GM23338 (cell line): ENCODE data around the gene FBLN5. TPM values are rescaled to one million over a fixed set of nuclear protein-coding genes. Genes with fewer than 3 reads are reported as not detected.

Experiments
- ATAC-seq: fragments of 200-7000 bp; cut with Tn5 transposase; 3 replicates; pipeline ENCODE4 v1.9.1; 2020
- DNase-seq: peaks from one replicate; pipeline ENCODE4 v3.0.0-alpha.2; 2015; ENCODE audit warnings: low spot score
- H2AFZ ChIP-seq: fragments of 200-600 bp; sonication (generic); 2 replicates; pipeline ENCODE4 v1.8.0; 2016; ENCODE audit warnings: antibody characterized with exemption, mild to moderate bottlenecking, moderate library complexity
- H3F3A ChIP-seq: fragments of 200-600 bp; sonication (generic); replicated peaks from 2 replicates; pipeline ENCODE4 v1.8.0; 2017; ENCODE audit warnings: antibody characterized with exemption, mixed run types, low read depth
- H3K27ac ChIP-seq: fragments of 200-600 bp; sonication (generic); 2 replicates; pipeline ENCODE4 v1.6.1; 2016; ENCODE audit warnings: low read depth
- H3K27me3 ChIP-seq: fragments of 200-600 bp; sonication (generic); 2 replicates; pipeline ENCODE4 v1.8.0; 2016; ENCODE audit warnings: mild to moderate bottlenecking, mixed run types, moderate library complexity; ENCODE audit not compliant: insufficient read depth
- H3K36me3 ChIP-seq: fragments of 200-600 bp; sonication (generic); 2 replicates; pipeline ENCODE4 v1.8.0; 2016; ENCODE audit warnings: mild to moderate bottlenecking; ENCODE audit not compliant: insufficient read depth
- H3K4me1 ChIP-seq: fragments of 200-600 bp; sonication (generic); 2 replicates; pipeline ENCODE4 v1.8.0; 2016; ENCODE audit warnings: mild to moderate bottlenecking, moderate library complexity; ENCODE audit not compliant: insufficient read depth
- H3K4me2 ChIP-seq: fragments of 200-600 bp; sonication (generic); 2 replicates; pipeline ENCODE4 v1.7.1; 2017; ENCODE audit warnings: mixed run types
- H3K4me3 ChIP-seq: fragments of 200-600 bp; sonication (generic); 2 replicates; pipeline ENCODE4 v1.6.1; 2016; ENCODE audit warnings: mixed run types
- H3K79me2 ChIP-seq: fragments of 200-600 bp; sonication (generic); replicated peaks from 2 replicates; pipeline ENCODE4 v1.8.0; 2017; ENCODE audit warnings: mild to moderate bottlenecking; ENCODE audit not compliant: insufficient read depth
- H3K9me2 ChIP-seq: fragments of 200-600 bp; sonication (generic); 2 replicates; pipeline ENCODE4 v1.8.0; 2017; ENCODE audit not compliant: insufficient read depth
- H4K20me1 ChIP-seq: fragments of 200-600 bp; sonication (generic); replicated peaks from 2 replicates; pipeline ENCODE4 v1.8.0; 2017; ENCODE audit warnings: mild to moderate bottlenecking; ENCODE audit not compliant: insufficient read depth
- H3K27ac Mint-ChIP-seq: 2 replicates; pipeline ENCODE4 v1.8.0; 2020; ENCODE audit warnings: inconsistent platforms, mild to moderate bottlenecking, moderate library complexity, mixed read lengths
- H3K27me3 Mint-ChIP-seq: 3 replicates; pipeline ENCODE4 v1.8.0; 2022; ENCODE audit warnings: low read depth, mild to moderate bottlenecking, moderate library complexity, mixed read lengths, inconsistent platforms; ENCODE audit not compliant: insufficient read depth, poor library complexity
- H3K36me3 Mint-ChIP-seq: 3 replicates; pipeline ENCODE4 v1.8.0; 2021; ENCODE audit warnings: low read depth, mild to moderate bottlenecking, inconsistent platforms, moderate library complexity, mixed read lengths
- H3K4me1 Mint-ChIP-seq: 3 replicates; pipeline ENCODE4 v1.8.0; 2020; ENCODE audit warnings: mild to moderate bottlenecking, inconsistent platforms, mixed read lengths
- H3K4me3 Mint-ChIP-seq: 3 replicates; pipeline ENCODE4 v1.8.0; 2021; ENCODE audit warnings: moderate library complexity, mild to moderate bottlenecking, inconsistent platforms, mixed read lengths
- H3K9me3 Mint-ChIP-seq: 3 replicates; pipeline ENCODE4 v1.8.0; 2020; ENCODE audit warnings: moderate library complexity, mild to moderate bottlenecking, inconsistent platforms, mixed read lengths
- CREB1 ChIP-seq: fragments of 250-450 bp; sonication (Bioruptor Pico); IDR thresholded peaks from 2 replicates; pipeline ENCODE4 v1.5.0; 2020; ENCODE audit warnings: low read depth, mild to moderate bottlenecking, moderate library complexity
- EZH2phosphoT487 ChIP-seq: fragments of 200-600 bp; sonication (generic); IDR thresholded peaks from one replicate; pipeline ENCODE4 v1.8.1; 2018; ENCODE audit warnings: antibody characterized with exemption; ENCODE audit not compliant: unreplicated experiment
- NANOG ChIP-seq: IDR thresholded peaks from 2 replicates; pipeline ENCODE4 v1.6.1; 2016; ENCODE audit warnings: antibody characterized with exemption, borderline replicate concordance
- STAT1 ChIP-seq: IDR thresholded peaks from one replicate; pipeline ENCODE4 v1.6.1; 2016; ENCODE audit warnings: antibody characterized with exemption; ENCODE audit not compliant: unreplicated experiment
- ZNF114 ChIP-seq: fragments of 250-450 bp; sonication (Bioruptor Pico); IDR thresholded peaks from 2 replicates; pipeline ENCODE4 v1.5.0; 2020; ENCODE audit warnings: mild to moderate bottlenecking, moderate library complexity
- ZNF331 ChIP-seq: fragments of 250-450 bp; sonication (Bioruptor Pico); IDR thresholded peaks from 2 replicates; pipeline ENCODE4 v1.5.0; 2020; ENCODE audit warnings: low read depth, mild to moderate bottlenecking, moderate library complexity
- polyA plus RNA-seq: library from polyadenylated mRNA; unstranded; fragments of >200 nt; fragmentation: Nextera tagmentation; extraction: Ambion mirVana; gene quantifications from 2 replicates; pipeline ENCODE4 v1.2.1, GENCODE V29; 2016
- total RNA-seq: library from RNA; depleted of rRNA; stranded (reverse); fragments of >200 nt; shearing (Covaris generic); gene quantifications from 2 replicates; pipeline ENCODE4 v1.2.3, GENCODE V29; 2014
- TF ChIP-seq, protein P1 (sequence below): IDR thresholded peaks from one replicate; pipeline ENCODE4 v1.6.1; 2018; ENCODE audit warnings: antibody characterized with exemption; ENCODE audit not compliant: unreplicated experiment
- TF ChIP-seq, protein P2 (sequence below): IDR thresholded peaks from 2 replicates; pipeline ENCODE4 v1.6.1; 2016; ENCODE audit warnings: antibody characterized with exemption
- TF ChIP-seq, protein P3 (sequence below): fragments of 250-450 bp; sonication (Bioruptor Pico); IDR thresholded peaks from 2 replicates; pipeline ENCODE4 v1.5.0; 2020; ENCODE audit warnings: mild to moderate bottlenecking, moderate library complexity

Gene FBLN5
- total and polyA plus RNA-seq, 2 experiments from 2014 or later: 4.3 to 4.9 TPM

DNA sequence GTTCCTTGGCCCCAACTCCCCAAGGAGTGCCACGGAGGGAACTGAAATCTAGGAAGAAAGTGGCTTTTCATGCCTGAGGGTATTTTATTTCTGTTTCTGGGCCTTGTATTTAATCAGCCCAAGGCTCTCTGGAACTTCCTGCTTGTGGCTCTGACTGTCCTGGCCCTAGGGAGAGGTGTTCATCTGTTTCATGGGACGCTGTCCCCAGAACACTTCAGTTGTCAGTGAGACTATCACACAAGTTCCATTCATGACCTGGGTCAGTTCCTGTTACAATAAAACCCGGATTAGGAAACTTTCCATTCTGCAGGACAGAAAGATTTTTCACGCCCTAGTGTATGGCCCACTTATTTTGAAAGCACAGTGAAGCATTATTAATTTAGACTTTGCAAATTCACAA, 61.7 kb downstream of the FBLN5 start:
- no peaks in the 10 kb centered on the region for H3K4me1 Mint-ChIP-seq
- no peak overlapping the region for H3K4me3 Mint-ChIP-seq
- ATAC-seq: no peak
- H3K36me3 Mint-ChIP-seq: no peaks in the 10 kb centered on the region
- Histone ChIP-seq H3K4me2 (no peak overlapping the region), H3K79me2 (no peaks in the 10 kb centered on the region), H3K27ac (no peak overlapping the region), H3K27me3 (no peaks in the 10 kb centered on the region), H3K36me3 (no peaks in the 10 kb centered on the region), H3K4me1 (no peaks in the 10 kb centered on the region), H3F3A (no peaks in the 10 kb centered on the region), H3K9me2 (no peaks in the 10 kb centered on the region), H3K4me3 (no peak overlapping the region), H4K20me1 (no peaks in the 10 kb centered on the region), H2AFZ (no peak overlapping the region)
- DNase-seq: no peak
- no peaks in the 10 kb centered on the region for H3K9me3 Mint-ChIP-seq
- TF ChIP-seq, protein P1, sequence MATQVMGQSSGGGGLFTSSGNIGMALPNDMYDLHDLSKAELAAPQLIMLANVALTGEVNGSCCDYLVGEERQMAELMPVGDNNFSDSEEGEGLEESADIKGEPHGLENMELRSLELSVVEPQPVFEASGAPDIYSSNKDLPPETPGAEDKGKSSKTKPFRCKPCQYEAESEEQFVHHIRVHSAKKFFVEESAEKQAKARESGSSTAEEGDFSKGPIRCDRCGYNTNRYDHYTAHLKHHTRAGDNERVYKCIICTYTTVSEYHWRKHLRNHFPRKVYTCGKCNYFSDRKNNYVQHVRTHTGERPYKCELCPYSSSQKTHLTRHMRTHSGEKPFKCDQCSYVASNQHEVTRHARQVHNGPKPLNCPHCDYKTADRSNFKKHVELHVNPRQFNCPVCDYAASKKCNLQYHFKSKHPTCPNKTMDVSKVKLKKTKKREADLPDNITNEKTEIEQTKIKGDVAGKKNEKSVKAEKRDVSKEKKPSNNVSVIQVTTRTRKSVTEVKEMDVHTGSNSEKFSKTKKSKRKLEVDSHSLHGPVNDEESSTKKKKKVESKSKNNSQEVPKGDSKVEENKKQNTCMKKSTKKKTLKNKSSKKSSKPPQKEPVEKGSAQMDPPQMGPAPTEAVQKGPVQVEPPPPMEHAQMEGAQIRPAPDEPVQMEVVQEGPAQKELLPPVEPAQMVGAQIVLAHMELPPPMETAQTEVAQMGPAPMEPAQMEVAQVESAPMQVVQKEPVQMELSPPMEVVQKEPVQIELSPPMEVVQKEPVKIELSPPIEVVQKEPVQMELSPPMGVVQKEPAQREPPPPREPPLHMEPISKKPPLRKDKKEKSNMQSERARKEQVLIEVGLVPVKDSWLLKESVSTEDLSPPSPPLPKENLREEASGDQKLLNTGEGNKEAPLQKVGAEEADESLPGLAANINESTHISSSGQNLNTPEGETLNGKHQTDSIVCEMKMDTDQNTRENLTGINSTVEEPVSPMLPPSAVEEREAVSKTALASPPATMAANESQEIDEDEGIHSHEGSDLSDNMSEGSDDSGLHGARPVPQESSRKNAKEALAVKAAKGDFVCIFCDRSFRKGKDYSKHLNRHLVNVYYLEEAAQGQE: no peak
- H3K27me3 Mint-ChIP-seq: peaks cover 5% of the 10 kb centered on the region
- no peak overlapping the region for H3K27ac Mint-ChIP-seq

DNA sequence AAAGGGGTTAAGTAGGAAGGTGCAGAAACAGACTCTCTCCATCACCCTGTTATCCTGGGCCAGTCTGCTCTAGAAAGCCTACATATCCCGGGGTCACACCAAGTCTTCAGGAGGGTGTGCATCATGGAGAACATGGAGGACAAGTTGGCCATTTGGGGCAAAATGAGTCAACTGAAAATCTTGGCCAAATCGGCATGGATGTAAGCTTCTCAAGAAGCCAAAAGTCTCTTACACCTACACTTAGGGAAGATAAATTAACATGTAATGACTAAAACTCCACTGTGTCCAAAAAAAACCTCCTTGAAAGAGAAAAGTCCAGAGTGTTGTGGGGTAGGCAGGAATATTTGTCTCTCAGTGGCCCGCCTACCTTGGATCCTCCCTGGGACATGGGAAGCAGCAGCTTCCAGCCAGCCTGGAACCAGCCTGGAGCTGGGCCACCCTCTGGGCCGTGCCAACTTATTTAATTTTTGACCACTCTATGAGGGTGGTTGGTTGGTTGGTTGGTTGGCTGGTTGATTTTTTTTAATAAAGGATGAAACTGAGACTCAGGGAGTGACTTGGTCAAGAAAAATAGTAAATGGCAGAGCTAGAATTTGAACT, 62.3 kb downstream of the FBLN5 start:
- no peaks in the 10 kb centered on the region for H3K36me3 Mint-ChIP-seq
- Histone ChIP-seq H3K27ac (no peak overlapping the region), H3K36me3 (no peaks in the 10 kb centered on the region), H3K4me2 (no peak overlapping the region), H3K27me3 (no peaks in the 10 kb centered on the region), H2AFZ (0 out of 2 replicates have a peak overlapping the region, but pooled peaks have one; percentile 43), H3K9me2 (no peaks in the 10 kb centered on the region), H3K4me3 (no peak overlapping the region), H3K79me2 (no peaks in the 10 kb centered on the region), H3K4me1 (no peaks in the 10 kb centered on the region), H4K20me1 (no peaks in the 10 kb centered on the region), H3F3A (no peaks in the 10 kb centered on the region)
- no peaks in the 10 kb centered on the region for H3K9me3 Mint-ChIP-seq
- DNase-seq (no peak), ATAC-seq (no peak)
- peaks cover 3% of the 10 kb centered on the region for H3K27me3 Mint-ChIP-seq
- no peak overlapping the region for H3K27ac Mint-ChIP-seq
- no peaks in the 10 kb centered on the region for H3K4me1 Mint-ChIP-seq
- H3K4me3 Mint-ChIP-seq: no peak overlapping the region
- TF ChIP-seq ZNF331 (CRISPR knock-in tag) (no peak), NANOG (no peak), ZNF114 (no peak), CREB1 (no peak), EZH2phosphoT487 (no peak), STAT1 (no peak)
- TF ChIP-seq, protein P2, sequence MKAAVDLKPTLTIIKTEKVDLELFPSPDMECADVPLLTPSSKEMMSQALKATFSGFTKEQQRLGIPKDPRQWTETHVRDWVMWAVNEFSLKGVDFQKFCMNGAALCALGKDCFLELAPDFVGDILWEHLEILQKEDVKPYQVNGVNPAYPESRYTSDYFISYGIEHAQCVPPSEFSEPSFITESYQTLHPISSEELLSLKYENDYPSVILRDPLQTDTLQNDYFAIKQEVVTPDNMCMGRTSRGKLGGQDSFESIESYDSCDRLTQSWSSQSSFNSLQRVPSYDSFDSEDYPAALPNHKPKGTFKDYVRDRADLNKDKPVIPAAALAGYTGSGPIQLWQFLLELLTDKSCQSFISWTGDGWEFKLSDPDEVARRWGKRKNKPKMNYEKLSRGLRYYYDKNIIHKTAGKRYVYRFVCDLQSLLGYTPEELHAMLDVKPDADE: no peak
- TF ChIP-seq, protein P3, sequence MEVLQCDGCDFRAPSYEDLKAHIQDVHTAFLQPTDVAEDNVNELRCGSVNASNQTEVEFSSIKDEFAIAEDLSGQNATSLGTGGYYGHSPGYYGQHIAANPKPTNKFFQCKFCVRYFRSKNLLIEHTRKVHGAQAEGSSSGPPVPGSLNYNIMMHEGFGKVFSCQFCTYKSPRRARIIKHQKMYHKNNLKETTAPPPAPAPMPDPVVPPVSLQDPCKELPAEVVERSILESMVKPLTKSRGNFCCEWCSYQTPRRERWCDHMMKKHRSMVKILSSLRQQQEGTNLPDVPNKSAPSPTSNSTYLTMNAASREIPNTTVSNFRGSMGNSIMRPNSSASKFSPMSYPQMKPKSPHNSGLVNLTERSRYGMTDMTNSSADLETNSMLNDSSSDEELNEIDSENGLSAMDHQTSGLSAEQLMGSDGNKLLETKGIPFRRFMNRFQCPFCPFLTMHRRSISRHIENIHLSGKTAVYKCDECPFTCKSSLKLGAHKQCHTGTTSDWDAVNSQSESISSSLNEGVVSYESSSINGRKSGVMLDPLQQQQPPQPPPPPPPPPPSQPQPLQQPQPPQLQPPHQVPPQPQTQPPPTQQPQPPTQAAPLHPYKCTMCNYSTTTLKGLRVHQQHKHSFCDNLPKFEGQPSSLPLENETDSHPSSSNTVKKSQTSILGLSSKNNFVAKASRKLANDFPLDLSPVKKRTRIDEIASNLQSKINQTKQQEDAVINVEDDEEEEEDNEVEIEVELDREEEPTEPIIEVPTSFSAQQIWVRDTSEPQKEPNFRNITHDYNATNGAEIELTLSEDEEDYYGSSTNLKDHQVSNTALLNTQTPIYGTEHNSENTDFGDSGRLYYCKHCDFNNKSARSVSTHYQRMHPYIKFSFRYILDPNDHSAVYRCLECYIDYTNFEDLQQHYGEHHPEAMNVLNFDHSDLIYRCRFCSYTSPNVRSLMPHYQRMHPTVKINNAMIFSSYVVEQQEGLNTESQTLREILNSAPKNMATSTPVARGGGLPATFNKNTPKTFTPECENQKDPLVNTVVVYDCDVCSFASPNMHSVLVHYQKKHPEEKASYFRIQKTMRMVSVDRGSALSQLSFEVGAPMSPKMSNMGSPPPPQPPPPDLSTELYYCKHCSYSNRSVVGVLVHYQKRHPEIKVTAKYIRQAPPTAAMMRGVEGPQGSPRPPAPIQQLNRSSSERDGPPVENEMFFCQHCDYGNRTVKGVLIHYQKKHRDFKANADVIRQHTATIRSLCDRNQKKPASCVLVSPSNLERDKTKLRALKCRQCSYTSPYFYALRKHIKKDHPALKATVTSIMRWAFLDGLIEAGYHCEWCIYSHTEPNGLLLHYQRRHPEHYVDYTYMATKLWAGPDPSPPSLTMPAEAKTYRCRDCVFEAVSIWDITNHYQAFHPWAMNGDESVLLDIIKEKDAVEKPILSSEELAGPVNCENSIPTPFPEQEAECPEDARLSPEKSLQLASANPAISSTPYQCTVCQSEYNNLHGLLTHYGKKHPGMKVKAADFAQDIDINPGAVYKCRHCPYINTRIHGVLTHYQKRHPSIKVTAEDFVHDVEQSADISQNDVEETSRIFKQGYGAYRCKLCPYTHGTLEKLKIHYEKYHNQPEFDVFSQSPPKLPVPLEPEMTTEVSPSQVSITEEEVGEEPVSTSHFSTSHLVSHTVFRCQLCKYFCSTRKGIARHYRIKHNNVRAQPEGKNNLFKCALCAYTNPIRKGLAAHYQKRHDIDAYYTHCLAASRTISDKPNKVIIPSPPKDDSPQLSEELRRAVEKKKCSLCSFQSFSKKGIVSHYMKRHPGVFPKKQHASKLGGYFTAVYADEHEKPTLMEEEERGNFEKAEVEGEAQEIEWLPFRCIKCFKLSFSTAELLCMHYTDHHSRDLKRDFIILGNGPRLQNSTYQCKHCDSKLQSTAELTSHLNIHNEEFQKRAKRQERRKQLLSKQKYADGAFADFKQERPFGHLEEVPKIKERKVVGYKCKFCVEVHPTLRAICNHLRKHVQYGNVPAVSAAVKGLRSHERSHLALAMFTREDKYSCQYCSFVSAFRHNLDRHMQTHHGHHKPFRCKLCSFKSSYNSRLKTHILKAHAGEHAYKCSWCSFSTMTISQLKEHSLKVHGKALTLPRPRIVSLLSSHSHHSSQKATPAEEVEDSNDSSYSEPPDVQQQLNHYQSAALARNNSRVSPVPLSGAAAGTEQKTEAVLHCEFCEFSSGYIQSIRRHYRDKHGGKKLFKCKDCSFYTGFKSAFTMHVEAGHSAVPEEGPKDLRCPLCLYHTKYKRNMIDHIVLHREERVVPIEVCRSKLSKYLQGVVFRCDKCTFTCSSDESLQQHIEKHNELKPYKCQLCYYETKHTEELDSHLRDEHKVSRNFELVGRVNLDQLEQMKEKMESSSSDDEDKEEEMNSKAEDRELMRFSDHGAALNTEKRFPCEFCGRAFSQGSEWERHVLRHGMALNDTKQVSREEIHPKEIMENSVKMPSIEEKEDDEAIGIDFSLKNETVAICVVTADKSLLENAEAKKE (CRISPR knock-in tag): no peak
